Midbrain (tissue), 1 donor: ENCODE results near the gene ASH1L.
A peak's percentile ranks its signal among the peaks of the same experiment; 100 is the strongest.
"Not testable (repeated sequence)": the region's sequence is repeated elsewhere in the genome, so short reads cannot be mapped to it uniquely, and the experiment has no call there.

Experiments used
- DNase-seq: peaks from one replicate; lab custom pipeline; 2025; lab: John Stamatoyannopoulos, UW

ASH1L gene

DNA sequence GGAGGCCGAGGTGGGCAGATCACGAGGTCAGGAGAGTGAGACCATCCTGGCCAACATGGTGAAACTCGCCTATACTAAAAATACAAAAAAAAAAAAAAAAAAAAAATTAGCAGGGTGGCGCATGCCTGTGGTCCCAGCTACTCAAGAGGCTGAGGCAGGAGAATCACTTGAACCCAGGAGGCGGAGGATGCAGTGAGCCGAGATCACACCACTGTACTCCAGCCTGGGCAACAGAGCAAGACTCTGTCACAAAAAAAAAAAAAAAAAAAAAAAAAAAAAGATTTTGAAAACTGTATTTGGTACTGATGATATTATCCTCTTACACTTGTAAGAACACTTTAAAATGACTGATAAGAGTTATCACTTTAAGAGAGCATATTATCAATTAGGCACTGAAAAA, 74.2 kb downstream of the ASH1L start:
- not testable (repeated sequence) for DNase-seq

DNA sequence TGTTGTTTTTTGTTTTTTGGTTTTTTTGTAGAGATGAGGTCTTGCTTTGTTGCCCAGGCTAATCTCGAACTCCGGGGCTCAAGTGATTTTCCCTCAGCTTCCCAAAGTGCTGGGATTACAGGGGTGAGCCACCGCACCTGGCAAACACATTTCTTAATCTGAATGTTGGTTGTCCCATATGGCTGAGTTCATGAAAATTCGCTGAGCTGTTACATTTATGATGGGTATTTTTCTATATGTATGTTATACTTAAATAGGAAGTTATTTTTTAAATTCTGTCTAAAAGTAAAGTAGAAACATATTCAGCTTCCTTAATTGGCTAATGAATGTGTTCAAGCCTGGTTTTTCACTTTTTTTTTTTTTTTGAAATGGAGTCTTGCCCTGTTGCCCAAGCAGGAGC, 75.1 kb downstream of the ASH1L start:
- no peak for DNase-seq

- DNase-seq, result not testable (repeated sequence)
Measured at GRCh38 chr1:155486952-155487351, 75.7 kb downstream of the ASH1L start.

DNA sequence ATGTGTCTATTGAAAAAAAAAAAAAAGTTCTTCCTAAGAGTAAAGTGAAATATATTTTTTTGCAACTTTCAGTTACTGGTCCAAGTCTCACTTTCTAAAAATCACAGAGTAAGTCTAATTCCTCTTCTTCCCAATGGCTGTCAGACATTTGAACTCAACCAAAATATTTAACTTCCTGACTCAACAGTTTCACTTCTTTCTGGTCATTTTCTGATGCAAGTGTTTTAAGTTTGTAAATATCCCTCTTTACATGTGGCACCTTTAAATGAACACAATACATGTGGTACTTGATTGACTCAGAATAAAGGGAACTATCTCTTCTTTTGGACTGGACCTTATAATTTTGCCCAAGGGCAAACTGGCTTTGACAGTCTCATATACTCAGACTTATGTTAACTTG, 76.7 kb downstream of the ASH1L start:
- DNase-seq, result peak; percentile 10

GRCh38 chr1:155485222-155485621, 77.4 kb downstream of the ASH1L start:
- DNase-seq, result no peak

DNA sequence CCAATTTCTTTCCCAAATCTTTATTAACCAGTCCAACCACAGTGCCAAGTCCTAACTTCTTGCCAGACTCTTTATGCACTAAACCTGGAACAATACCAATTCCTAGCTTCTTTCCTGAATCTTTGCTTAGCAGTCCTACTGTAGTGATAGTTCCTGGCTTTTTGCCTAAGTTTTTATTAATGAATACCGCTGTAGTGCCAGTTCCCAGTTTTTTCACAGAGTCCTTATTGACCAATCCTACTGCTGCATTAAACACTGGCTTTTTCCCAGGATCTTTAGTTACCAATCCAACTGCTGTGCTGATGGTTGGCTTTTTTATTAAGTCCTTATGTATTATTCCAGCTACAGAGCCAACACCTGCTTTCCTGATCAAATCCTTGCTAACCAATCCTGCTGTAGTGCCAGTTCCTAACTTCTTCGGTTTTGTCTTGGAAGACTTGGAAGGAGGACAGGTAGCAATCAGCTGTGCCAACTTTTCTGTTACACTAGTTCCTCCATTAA, 80.8 kb downstream of the ASH1L start:
- no peak for DNase-seq

DNA sequence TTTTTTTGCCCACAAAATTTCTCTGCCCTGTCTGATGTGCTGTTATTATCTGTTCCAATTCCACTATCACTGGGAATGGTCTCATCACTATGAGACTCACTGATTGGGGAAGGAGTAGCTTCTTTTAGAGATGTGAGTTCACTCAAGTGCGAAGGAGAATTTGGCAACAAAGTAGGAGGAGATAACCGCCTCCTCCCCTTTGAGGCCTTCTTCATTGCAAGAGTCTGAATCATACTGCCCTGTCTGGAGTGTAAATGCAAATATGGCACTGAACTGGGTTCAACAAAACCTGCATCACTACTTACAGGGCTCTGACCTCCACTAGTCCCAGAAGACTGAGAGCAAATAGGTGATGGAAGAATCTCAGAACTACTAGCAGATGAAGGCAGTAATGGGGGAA, 83.4 kb downstream of the ASH1L start:
- no peak for DNase-seq

GRCh38 chr1:155478270-155478852, 84.2 kb downstream of the ASH1L start:
- no peak for DNase-seq

DNA sequence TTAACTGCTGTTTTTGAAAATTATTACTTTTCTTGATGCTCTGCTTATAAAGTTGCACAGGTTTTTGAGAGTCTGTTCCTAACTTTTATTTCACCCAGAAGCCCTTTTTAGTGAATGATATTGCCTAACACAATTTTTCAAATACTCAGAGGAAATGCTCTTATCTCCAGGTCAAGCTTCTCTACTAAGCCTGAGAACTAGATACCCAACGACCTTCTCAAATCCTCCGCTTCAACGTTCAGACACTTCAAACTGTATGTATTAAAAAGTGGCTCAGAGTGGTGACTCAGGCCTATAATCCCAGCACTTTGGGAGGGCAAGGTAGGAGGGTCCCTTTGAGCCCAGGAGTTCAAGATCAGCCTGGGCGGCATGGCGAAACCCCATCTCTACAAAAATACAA, 88.5 kb downstream of the ASH1L start:
- no peak for DNase-seq

GRCh38 chr1:155473151-155473821, 89.3 kb downstream of the ASH1L start:
- no peak for DNase-seq

- DNase-seq, result no peak
Measured at GRCh38 chr1:155472491-155473083, 90.0 kb downstream of the ASH1L start.

GRCh38 chr1:155471891-155472290, 90.7 kb downstream of the ASH1L start:
- DNase-seq, result no peak

DNA sequence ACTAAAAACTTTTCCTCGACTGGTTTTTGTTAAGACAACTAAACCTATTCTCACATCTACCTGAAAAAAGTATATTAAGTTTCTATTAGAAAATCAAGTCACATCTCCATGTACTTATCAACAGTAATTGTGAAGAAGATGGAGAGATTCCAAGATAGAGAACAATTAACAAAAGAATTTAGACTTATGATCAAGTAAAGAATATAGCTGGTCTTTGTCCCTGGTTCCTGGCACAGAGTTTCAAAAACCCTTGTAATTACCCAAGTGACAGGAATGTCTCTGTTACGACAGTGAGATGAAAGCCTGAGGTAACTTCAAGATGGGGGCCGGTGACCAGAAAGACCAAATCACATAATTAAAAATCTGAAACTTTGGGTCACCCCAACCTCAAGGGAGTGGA, 91.6 kb downstream of the ASH1L start:
- DNase-seq, result peak; percentile 29

DNA sequence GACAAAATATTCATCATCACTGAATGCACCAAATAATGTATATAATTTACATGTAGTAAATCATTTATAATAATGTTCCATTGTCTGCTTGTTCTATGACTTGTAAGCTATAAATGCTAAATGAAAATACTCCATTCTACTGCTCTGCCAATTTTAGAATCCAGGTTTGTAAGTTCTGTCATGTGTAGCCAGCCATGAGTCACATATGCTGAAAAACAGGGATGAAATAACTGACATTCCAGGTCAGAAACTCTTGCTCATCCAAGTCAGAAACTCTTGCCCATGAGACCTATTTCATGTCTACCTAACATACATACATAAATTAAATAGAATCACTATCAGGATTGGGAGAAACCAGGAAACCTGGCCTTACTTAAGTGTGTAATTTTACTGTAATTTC, 95.6 kb downstream of the ASH1L start:
- DNase-seq, result no peak

GRCh38 chr1:155466617-155466972, 96.0 kb downstream of the ASH1L start:
- no peak for DNase-seq

DNA sequence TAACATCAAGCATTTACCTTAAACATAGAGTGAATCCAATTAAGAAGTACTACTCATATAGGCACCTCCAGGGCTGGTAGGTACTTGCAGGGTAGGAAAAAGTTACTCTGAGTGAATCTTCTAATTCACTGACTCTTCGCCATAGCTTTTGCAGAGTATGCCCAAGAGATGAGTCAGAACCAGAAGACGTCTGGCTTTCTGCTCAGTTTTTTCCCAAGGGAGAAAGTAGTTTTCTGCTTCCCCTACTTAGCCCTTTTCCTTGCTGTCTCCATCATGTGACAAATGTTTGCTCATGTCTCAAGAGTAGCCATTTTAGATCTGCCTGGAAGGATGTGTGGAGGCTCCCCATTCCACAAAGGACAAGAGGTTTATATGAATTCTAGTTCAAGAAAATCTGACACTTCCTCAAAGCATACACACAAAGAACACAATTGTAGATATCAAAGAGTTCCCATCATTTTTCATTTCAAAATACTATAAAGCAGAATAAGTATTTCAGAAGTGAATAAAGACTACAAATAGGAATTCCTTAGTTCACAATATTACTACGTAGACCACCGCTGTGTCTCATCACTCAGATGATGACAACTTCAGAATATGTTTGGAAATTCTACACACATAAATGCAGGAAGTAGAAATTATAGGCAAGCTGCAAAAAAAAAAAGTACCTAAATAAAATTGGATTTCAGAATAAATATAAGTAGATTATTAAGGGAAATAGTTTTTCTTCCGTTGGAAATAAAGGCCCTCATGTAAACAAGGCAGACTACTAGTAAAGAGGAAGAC, 98.5 kb downstream of the ASH1L start:
- DNase-seq, result no peak

- DNase-seq, result no peak
Measured at GRCh38 chr1:155458111-155458510, 104.5 kb downstream of the ASH1L start.

DNA sequence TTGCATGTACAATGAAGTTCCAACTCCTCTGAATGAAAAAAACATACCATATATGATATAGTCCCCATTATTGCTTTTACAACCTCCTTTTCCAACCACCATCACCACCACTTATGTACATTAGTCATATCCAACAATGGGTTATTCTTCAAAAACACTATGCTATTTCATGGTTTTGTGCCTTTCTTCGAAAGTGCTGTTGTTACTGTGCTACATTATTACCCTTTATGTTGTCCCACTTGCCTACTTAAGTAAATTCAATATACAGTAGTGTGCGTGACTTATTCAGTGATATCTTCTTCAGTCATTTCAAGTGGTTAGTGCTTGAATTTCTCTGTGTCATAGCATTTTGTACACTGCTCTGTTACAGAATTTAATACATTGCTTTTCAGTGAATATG, 105.3 kb downstream of the ASH1L start:
- no peak for DNase-seq

- DNase-seq, result no peak
Measured at GRCh38 chr1:155455588-155456195, 106.9 kb downstream of the ASH1L start.

DNA sequence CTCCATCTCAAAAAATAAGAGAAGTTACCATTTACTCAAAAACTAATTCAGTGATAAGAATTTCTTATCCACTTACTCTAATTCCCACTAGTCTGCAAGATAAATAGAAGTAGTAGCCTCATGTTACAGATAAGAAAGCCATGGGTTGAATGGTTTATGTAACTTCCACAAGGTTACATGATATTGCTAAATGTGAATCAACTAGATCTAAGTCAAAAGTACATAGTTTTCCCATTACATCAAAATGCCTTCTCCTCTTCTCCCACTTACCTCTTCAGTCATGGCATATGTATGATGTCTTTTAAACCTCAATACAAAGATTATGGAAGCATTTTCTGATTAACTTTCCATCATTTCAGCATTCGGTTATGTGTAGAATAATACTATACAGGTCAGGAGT, 108.5 kb downstream of the ASH1L start:
- no peak for DNase-seq

- no peak for DNase-seq
Measured at GRCh38 chr1:155453141-155453540, 109.5 kb downstream of the ASH1L start.

DNA sequence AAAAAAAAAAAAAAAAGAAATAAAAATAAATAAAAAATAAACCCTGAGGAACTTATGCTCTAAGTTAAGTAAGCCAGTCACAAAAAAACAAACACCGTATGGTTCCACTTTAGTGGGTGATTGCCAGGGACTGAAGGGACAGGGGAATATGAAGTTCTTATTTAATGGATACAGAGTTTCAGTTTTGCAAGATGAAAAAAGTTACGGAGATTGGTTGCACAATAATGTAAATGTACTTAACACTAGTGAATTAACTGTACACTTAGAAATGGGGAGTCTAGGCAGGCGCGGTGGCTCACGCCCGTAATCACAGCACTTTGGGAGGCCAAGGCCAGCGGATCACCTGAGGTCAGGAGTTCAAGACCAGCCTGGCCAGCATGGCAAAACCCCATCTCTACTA, 111.4 kb downstream of the ASH1L start:
- no peak for DNase-seq
